WI38 (cell line): ENCODE data around the gene EME2.
"Not testable (repeated sequence)": the region's sequence is repeated elsewhere in the genome, so short reads cannot be mapped to it uniquely, and the experiment has no call there.

Experiments
- H3K4me3 ChIP-seq: 2 replicates; pipeline ENCODE4 v1.5.1; 2011; ENCODE audit warnings: low read depth, mild to moderate bottlenecking, control low read depth, low read length
- TF ChIP-seq, protein P1 (sequence below): IDR thresholded peaks from 2 replicates; pipeline ENCODE4 v1.5.1; 2012; ENCODE audit warnings: low read depth, mild to moderate bottlenecking, control low read depth, low read length

EME2 gene

DNA sequence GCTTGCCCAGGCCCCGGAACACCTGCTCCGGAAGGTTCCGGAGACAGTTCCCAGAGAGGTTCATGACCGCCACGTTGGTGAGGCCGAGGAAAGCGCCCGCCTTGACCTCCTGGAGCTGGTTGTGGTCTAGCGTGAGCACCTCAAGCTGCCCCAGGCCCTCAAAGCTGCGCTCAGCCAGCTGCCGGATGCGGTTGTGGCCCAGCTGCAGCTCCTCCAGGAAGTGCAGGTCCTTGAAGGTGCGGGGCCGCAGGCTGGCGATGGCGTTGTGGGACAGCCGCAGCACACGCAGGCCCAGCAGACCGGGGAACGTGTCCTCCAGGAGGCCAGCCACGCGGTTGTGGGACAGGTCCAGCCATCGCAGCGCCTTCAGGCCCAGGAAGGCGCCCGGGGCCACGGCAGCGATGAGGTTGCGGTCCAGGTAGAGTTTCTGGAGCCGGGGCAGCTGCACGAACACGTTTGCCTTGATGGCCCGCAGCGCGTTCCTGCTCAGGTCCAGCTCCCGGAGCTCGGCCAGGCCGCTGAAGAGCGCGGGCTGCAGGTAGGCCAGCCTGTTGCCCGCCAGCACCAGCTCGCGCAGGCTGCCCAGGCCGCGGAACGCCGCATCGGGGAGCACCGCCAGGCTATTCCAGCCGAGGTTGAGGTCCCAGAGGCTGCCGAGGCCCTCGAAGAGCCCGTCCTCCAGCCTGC, 18.8 kb downstream of the EME2 start:
- H3K4me3 ChIP-seq, result no peak overlapping the region
- TF ChIP-seq, protein P1, sequence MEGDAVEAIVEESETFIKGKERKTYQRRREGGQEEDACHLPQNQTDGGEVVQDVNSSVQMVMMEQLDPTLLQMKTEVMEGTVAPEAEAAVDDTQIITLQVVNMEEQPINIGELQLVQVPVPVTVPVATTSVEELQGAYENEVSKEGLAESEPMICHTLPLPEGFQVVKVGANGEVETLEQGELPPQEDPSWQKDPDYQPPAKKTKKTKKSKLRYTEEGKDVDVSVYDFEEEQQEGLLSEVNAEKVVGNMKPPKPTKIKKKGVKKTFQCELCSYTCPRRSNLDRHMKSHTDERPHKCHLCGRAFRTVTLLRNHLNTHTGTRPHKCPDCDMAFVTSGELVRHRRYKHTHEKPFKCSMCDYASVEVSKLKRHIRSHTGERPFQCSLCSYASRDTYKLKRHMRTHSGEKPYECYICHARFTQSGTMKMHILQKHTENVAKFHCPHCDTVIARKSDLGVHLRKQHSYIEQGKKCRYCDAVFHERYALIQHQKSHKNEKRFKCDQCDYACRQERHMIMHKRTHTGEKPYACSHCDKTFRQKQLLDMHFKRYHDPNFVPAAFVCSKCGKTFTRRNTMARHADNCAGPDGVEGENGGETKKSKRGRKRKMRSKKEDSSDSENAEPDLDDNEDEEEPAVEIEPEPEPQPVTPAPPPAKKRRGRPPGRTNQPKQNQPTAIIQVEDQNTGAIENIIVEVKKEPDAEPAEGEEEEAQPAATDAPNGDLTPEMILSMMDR, result no peak

DNA sequence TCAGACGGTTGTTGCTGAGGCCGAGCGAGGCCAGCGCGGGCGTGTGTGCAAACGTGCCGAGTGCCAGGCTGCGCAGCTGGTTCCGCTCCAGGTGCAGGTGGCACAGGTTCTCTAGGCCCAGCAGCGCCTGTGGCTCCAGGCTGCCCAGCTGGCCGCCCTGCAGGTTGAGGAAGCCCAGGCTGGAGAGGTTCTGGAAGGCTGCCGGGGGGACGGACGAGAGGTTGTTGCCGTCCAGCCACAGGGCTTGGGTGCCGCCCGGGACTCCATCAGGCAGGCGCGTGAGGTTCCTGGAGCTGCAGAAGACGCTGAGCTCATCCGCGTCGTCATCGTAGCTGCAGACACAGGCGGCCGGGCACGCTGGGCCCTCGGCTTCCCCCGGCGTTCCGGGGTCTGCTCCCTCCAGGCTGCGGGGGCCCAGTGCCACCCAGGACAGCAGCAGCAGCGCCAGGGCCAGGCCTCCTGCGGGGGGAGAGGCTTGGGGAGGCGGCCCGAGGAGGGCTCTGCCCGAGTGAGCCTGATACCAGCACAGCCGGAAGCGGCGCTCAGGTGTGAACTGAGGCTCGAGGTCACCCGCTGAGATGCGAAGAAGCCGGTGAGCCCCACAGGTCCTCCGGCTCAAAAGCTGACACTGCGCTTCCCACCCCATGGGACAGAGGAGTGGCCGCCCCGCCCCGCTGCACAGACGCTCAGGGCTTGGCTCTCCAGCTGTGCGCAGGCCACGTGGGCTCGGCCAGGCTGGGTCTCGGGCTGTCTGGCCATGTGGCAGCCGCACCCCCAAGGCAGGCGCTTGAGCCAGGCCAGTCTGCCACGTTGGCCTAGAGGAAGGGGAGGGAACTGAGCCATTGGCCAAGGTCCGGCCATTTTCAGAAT, 19.6 kb downstream of the EME2 start:
- no peak overlapping the region for H3K4me3 ChIP-seq
- TF ChIP-seq, protein P1, result no peak

DNA sequence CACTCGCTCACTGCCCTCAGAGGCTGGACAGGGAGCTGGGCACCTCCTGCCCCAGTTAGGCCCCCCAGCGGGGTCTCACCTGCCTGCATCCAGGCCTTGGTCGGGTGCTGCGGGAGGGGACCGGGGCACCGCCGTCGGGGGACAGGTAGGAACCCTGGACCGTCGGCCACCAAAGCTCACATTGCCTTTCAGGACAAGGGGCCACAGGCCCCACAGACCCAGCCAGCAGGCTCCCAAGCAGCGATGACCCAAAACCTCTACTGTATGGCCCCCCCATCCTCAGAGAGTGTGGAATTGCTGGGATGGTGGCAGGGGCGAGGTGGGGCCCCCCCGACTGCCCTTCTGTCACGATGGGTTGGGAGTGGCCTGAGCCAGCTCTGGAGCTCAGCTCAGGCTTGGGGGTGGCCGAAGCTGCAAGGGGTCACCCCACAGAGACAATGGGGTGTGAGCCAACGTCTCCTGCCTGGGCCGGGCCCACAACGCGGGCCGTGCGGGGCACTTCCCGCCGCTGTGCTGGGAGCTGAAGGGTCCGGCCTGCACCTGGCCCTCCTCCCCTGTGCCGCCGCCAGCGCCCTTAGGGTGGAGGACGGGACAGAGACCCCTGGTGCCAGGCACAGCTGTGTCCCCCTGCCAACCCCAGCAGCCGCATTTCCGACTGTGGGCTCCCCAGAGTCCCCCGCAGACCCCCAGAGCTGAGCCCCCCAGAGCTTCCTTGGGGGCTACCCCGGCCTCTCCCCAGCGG, 20.4 kb downstream of the EME2 start:
- H3K4me3 ChIP-seq, result no peak overlapping the region
- TF ChIP-seq, protein P1, result no peak

DNA sequence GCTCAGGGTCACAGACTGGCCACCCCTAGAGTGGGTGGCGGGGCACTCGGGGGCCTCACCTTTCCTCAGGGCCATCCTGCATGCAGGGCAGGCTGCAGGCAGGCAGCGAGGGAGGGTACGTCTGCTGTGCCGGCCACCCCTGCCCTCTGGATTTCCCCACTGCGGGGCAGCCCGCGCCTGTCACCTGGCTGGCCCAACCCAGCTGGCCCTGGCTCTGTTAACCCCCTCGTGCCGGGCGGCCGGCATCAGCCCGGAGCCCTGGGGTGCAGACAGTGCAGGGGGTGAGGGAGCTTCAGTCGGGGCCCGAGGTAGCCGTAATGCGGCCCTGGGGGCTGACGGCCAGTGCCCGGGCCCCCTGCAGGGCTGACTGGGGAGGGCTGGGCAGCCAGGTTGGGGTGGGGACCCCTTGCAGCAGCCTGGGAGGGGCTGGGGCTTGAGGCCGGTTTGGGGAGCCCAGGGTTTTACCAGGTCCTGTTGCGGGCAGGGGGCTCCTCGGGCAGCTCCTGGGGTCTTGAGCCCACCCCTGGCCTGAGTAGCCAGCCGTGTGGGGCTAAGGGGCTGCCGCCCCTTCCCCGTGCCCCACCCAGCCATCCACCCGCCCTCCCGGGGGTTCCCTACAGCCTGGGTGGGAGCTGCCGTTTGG, 21.1 kb downstream of the EME2 start, which contains the start of gene IGFALS:
Gene IGFALS (minus strand): TSS at position 128 of the 643 bp plus-strand sequence. CDS start 53 bp downstream, at position 75.
- TF ChIP-seq, protein P1, result no peak
- H3K4me3 ChIP-seq, result no peak within 1 kb of the TSS

DNA sequence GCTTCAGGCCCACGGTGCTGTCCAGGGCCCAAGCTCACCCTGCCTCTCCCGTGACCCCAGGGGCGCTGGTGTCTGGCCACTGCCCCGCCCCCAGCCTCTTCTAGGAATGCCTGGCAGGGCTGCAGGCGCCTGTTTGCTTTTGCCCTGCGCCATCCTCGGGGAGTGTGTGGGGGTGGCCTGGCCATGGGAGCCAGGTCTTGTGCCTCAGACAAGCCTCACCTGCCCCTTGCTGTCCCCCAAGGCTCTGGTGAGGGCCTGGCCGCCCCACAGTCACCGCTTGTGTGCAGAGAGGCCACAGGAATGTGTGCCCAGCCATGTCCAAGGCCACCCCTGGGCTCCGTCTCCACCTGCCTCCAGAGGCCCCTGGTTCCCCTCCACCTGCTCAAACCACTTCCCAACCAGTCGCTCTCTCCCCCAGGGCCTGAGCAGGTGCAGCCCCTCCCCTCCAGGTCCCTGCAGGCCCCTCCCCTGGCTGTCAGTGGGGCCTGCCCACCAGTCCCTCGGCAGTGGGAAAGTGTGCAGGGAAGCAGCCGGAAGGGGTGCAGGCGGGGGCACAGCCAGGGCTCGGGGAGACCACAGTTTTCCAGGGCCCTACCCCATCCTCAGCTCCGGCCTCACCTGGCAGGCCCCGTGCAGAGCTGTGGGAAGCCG, 21.7 kb downstream of the EME2 start:
- TF ChIP-seq, protein P1, result no peak
- no peak overlapping the region for H3K4me3 ChIP-seq

DNA sequence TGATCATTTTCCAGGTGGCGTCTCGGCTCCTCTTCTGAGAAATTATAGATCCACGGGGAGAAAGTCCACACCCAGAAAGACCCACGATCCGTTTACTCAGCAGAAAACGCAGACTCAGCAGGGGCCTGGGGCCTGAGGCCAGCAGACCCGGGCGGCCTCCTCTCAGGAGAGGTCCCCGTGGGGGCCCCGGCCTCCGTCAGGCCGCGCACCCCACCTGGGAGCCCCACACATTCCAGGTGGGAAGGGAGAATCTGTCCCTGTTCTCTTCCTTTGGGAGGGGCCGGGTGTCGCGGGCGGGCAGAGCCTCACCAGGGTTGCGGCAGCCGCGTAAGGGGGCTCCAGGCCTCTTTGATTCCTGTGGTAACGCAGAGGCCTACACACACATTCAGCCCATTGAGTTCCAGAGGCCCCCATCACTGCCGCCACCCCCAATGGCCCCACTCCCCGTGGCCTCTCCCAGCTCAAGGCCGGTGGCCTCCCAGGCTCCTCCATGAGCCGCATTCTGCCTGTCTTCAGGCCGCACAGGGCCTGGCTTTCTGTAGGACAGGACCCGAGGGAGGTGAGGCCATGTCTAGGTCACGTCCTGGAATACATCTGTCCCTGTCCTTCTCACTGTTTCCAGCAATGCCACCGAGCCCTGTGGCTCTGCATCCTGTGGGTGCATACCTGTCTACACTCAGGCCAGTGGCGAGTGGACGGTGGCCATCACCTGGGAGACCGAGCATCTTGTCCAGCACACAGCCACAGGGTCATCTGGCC, 22.5 kb downstream of the EME2 start:
- TF ChIP-seq, protein P1, result no peak
- H3K4me3 ChIP-seq, result no peak overlapping the region

DNA sequence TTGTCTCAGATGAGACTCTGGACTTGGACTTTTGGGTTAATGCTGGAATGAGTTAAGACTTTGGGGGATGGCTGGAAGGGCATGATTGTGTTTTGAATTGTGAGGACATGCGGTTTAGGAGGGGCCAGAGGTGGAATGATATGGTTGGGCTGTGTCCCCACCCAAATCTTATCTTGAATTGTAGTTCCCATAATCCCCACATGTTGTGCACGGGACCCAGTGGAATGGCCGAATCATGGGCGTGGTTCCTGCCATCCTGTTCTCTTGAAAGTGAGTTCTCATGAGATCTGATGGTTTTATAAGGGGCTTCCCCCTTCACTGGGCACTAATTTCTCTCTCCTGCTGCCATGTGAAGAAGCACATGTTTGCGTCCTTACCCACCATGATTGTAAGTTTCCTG, 26.7 kb downstream of the EME2 start:
- not testable (repeated sequence) for H3K4me3 ChIP-seq
